Stomach (tissue), 9 donors: Measurements from ENCODE around the gene CHRNE. TPM values are rescaled to one million over a fixed set of nuclear protein-coding genes. Genes with fewer than 3 reads are reported as not detected.

Source experiments
- DNase-seq, 2 donors: peaks; one replicate each; pipeline versions ENCODE4 v3.0.0 to v3.0.0-alpha.2; 2013 to 2019
- H3K27ac ChIP-seq, 5 donors: fragments of 200-600 bp in 4 of 5; sonication (generic) in 4 of 5; one replicate each; pipeline ENCODE4 v1.5.1; 2013 to 2019; ENCODE audit warnings: mild to moderate bottlenecking in 1 of 5, moderate library complexity in 1 of 5
- H3K27me3 ChIP-seq, 3 donors: fragments of 200-600 bp; sonication (generic); one replicate each; pipeline ENCODE4 v1.5.1; 2017 to 2019; ENCODE audit warnings: mixed run types in 1 of 3
- H3K36me3 ChIP-seq, 4 donors: fragments of 200-600 bp; sonication (generic); 1 replicate in 3 of 4; 2 replicates in 1 of 4; pipeline ENCODE4 v1.5.1; 2016 to 2019
- H3K4me1 ChIP-seq, 4 donors: fragments of 200-600 bp; sonication (generic); one replicate each; pipeline ENCODE4 v1.5.1; 2016 to 2019
- H3K4me3 ChIP-seq, 4 donors: fragments of 200-600 bp; sonication (generic) in 3 of 4; one replicate each; pipeline ENCODE4 v1.5.1; 2016 to 2019; ENCODE audit warnings: mild to moderate bottlenecking in 1 of 4
- H3K9me3 ChIP-seq, 4 donors: fragments of 200-600 bp; sonication (generic); one replicate each; pipeline ENCODE4 v1.5.1; 2016 to 2019
- CTCF ChIP-seq, 7 experiments: fragments of 450-650 bp in 4 of 7; fragments of 200-600 bp in 3 of 7; sonication (generic) in 3 of 7; IDR thresholded peaks; one replicate each; pipeline ENCODE4 v1.5.1; 2016 to 2019; ENCODE audit warnings: antibody characterized with exemption in 7 of 7, control low read depth in 2 of 7, mild to moderate bottlenecking in 1 of 7
- EP300 ChIP-seq: sonication (generic); formaldehyde crosslinking; IDR thresholded peaks from one replicate; pipeline ENCODE4 v1.6.1; 2017; ENCODE audit warnings: antibody characterized with exemption
- POLR2A ChIP-seq, 4 donors: fragments of 450-650 bp; IDR thresholded peaks; one replicate each; pipeline ENCODE4 v1.6.1; 2016; ENCODE audit warnings: antibody characterized with exemption in 4 of 4, control low read depth in 2 of 4, mild to moderate bottlenecking in 1 of 4, moderate library complexity in 1 of 4
- POLR2AphosphoS5 ChIP-seq, 3 donors: sonication (generic); formaldehyde crosslinking; IDR thresholded peaks; one replicate each; pipeline ENCODE4 v1.6.1; 2016; ENCODE audit warnings: antibody characterized with exemption in 3 of 3
- WGBS, 5 donors: extraction: QIAGEN DNeasy Blood & Tissue Kit in 3 of 5; methylation state at CpG; one replicate each; pipeline versions ENCODE4 v1.1.5 to v1.1.7; 2013 to 2018; 5-methylcytosine and 5-hydroxymethylcytosine counted together
- intact Hi-C: fragments of 100-400 bp; cut with DNase I; formaldehyde crosslinking; loops from one replicate; pipeline ENCODE4 v1.15.1; 2023; ENCODE audit warnings: low total_unique reads
- polyA plus RNA-seq, 3 donors: library from polyadenylated mRNA; stranded (reverse); fragments of 200-250 nt; gene quantifications; one replicate each; pipeline ENCODE4 v1.2.3, GENCODE V29; 2013
- total RNA-seq, 5 donors: library from RNA; depleted of rRNA; stranded (reverse); fragments of >200 nt; gene quantifications; one replicate each; pipeline versions ENCODE4 v1.1.0 to v1.2.3, GENCODE V29; 2014 to 2016
- donor health status: healthy with polysubstance abuse.
- donor health status: Bipolar disorder and iron deficiency.
- donor health status: healthy.

Gene CHRNE
- total and polyA plus RNA-seq, 8 donors, result 0.43 to 2.0 (median 0.93) TPM; not detected in 3

- H3K27ac ChIP-seq, result peak overlapping the region in 1 of 5 donors; percentile 54
Measured at GRCh38 chr17:4898351-4898750, 4.5 kb downstream of the CHRNE start.

GRCh38 chr17:4897785-4898184, 5.1 kb downstream of the CHRNE start:
- H3K36me3 ChIP-seq, result peaks cover 41 to 50% (median 48%) of the 10 kb centered on the region in 4 donors
- no peak for DNase-seq
- peaks cover 20 to 43% (median 33%) of the 10 kb centered on the region in 4 donors for H3K4me1 ChIP-seq
- no peak overlapping the region for H3K27ac ChIP-seq
- WGBS, 5 donors, result 84 to 89% (median 85%) methylated on average over 5 of the region's 5 CpGs
- intact Hi-C loops, result loop anchor here (10.0 kb wide), 1 partner anchor 163 kb away; the partner anchor contains the start of genes CXCL16, MED11 and ZMYND15
- H3K4me3 ChIP-seq, result no peak overlapping the region
- peaks cover 0 to 36% (median 0%) of the 10 kb centered on the region in 3 donors for H3K27me3 ChIP-seq
- no peaks in the 10 kb centered on the region for H3K9me3 ChIP-seq
- no peak for TF ChIP-seq EP300
- no peak for TF ChIP-seq POLR2AphosphoS5 (IDR thresholded peaks at IDR 0.05)
- TF ChIP-seq POLR2A (IDR thresholded peaks at IDR 0.05), result no peak

More at GRCh38 chr17:4898351-4898750, 4.5 kb downstream of the CHRNE start:
- Histone ChIP-seq H3K4me3 (peak overlapping the region in 1 of 4 donors; percentile 51), H3K36me3 (peaks cover 36 to 44% (median 42%) of the 10 kb centered on the region in 4 donors), H3K27me3 (peaks cover 0 to 36% (median 0%) of the 10 kb centered on the region in 3 donors), H3K4me1 (peaks cover 20 to 49% (median 39%) of the 10 kb centered on the region in 4 donors), H3K9me3 (no peaks in the 10 kb centered on the region)
- no peak for DNase-seq
- 57 to 72% (median 66%) methylated on average over 8 of the region's 8 CpGs for WGBS, 5 donors
- no peak for TF ChIP-seq POLR2A (IDR thresholded peaks at IDR 0.05)
- no peak for TF ChIP-seq CTCF (IDR thresholded peaks at IDR 0.05)
- no peak for TF ChIP-seq POLR2AphosphoS5 (IDR thresholded peaks at IDR 0.05)
- TF ChIP-seq EP300, result no peak
- intact Hi-C loops, result loop anchor here (10.0 kb wide), 1 partner anchor 164 kb away; the partner anchor contains the start of genes CXCL16, MED11 and ZMYND15

GRCh38 chr17:4897198-4897687, 5.7 kb downstream of the CHRNE start:
- DNase-seq, result no peak
- H3K27me3 ChIP-seq, result peaks cover 0 to 36% (median 0%) of the 10 kb centered on the region in 3 donors
- WGBS, 5 donors, result 76 to 80% (median 78%) methylated on average over 10 of the region's 10 CpGs
- H3K27ac ChIP-seq, result no peak overlapping the region
- H3K36me3 ChIP-seq, result peaks cover 46 to 55% (median 54%) of the 10 kb centered on the region in 4 donors
- intact Hi-C loops, result loop anchor here (10.0 kb wide), 1 partner anchor 162 kb away; the partner anchor contains the start of genes CXCL16, MED11 and ZMYND15
- TF ChIP-seq POLR2AphosphoS5 (IDR thresholded peaks at IDR 0.05), result no peak
- TF ChIP-seq POLR2A (IDR thresholded peaks at IDR 0.05), result no peak
- no peak for TF ChIP-seq EP300
- TF ChIP-seq CTCF (IDR thresholded peaks at IDR 0.05), result no peak
- H3K9me3 ChIP-seq, result no peaks in the 10 kb centered on the region
- H3K4me1 ChIP-seq, result peaks cover 20 to 39% (median 31%) of the 10 kb centered on the region in 4 donors
- no peak overlapping the region for H3K4me3 ChIP-seq

- WGBS, 5 donors, result 88 to 92% (median 90%) methylated on average over 24 to 27 of the region's 27 CpGs
- TF ChIP-seq CTCF (IDR thresholded peaks at IDR 0.05), result no peak
- no peak for TF ChIP-seq POLR2A (IDR thresholded peaks at IDR 0.05)
- TF ChIP-seq EP300, result no peak
- TF ChIP-seq POLR2AphosphoS5 (IDR thresholded peaks at IDR 0.05), result no peak
- Histone ChIP-seq H3K27ac (no peak overlapping the region), H3K27me3 (peaks cover 0 to 33% (median 0%) of the 10 kb centered on the region in 3 donors), H3K4me1 (peaks cover 20 to 34% (median 28%) of the 10 kb centered on the region in 4 donors), H3K9me3 (no peaks in the 10 kb centered on the region), H3K4me3 (no peak overlapping the region), H3K36me3 (peaks cover 53 to 62% (median 60%) of the 10 kb centered on the region in 4 donors)
- DNase-seq, result no peak
- intact Hi-C loops, result loop anchor here (10.0 kb wide), 1 partner anchor 162 kb away; the partner anchor contains the start of genes CXCL16, MED11 and ZMYND15
Measured at GRCh38 chr17:4896332-4897197, 6.3 kb downstream of the CHRNE start.
